Upper lobe of right lung (tissue), 1 donor: ENCODE data around the gene SIRT7. TPM values are rescaled to one million over a fixed set of nuclear protein-coding genes. Genes with fewer than 3 reads are reported as not detected.
A peak's percentile ranks its signal among the peaks of the same experiment; 100 is the strongest.
"Not testable (repeated sequence)": the region's sequence is repeated elsewhere in the genome, so short reads cannot be mapped to it uniquely, and the experiment has no call there.

Experiments
- ATAC-seq: fragments of 200-7000 bp; cut with Tn5 transposase; one replicate; pipeline ENCODE4 v1.9.1; 2020; ENCODE audit warnings: mild to moderate bottlenecking, moderate library complexity
- DNase-seq: peaks from one replicate; pipeline ENCODE4 v3.0.0-alpha.2; 2020
- H3K27ac ChIP-seq: fragments of 200-600 bp; one replicate; pipeline ENCODE4 v1.8.0; 2022
- H3K27me3 ChIP-seq: fragments of 200-600 bp; one replicate; pipeline ENCODE4 v1.8.0; 2022; ENCODE audit warnings: mild to moderate bottlenecking
- H3K36me3 ChIP-seq: fragments of 200-600 bp; one replicate; pipeline ENCODE4 v1.8.0; 2022
- H3K4me1 ChIP-seq: fragments of 200-600 bp; one replicate; pipeline ENCODE4 v1.8.0; 2022
- H3K4me3 ChIP-seq: fragments of 200-600 bp; one replicate; pipeline ENCODE4 v1.8.0; 2022; ENCODE audit warnings: mild to moderate bottlenecking
- H3K9me3 ChIP-seq: fragments of 200-600 bp; one replicate; pipeline ENCODE4 v1.8.0; 2022
- intact Hi-C: fragments of 100-400 bp; cut with DNase I; formaldehyde crosslinking; loops from one replicate; pipeline ENCODE4 v1.11.0; 2022
- total RNA-seq: library from RNA; stranded (reverse); fragmentation: NEBNext Ultra II Directional; extraction: Animal tissue kit (Norgen Biotek cat#: 25700); gene quantifications from one replicate; pipeline ENCODE4 v1.2.1, GENCODE V29; 2021
- TF ChIP-seq, protein P1 (sequence below): fragments of 200-600 bp; IDR thresholded peaks from one replicate; pipeline ENCODE4 v1.8.0; 2022; ENCODE audit warnings: antibody characterized with exemption
- donor health status: DM: no; HTN: yes; CAD: no; lungs with severe emphysema.

SIRT7 gene
- total RNA-seq, 1 donor from 2014 or later, result 27.5 TPM

DNA sequence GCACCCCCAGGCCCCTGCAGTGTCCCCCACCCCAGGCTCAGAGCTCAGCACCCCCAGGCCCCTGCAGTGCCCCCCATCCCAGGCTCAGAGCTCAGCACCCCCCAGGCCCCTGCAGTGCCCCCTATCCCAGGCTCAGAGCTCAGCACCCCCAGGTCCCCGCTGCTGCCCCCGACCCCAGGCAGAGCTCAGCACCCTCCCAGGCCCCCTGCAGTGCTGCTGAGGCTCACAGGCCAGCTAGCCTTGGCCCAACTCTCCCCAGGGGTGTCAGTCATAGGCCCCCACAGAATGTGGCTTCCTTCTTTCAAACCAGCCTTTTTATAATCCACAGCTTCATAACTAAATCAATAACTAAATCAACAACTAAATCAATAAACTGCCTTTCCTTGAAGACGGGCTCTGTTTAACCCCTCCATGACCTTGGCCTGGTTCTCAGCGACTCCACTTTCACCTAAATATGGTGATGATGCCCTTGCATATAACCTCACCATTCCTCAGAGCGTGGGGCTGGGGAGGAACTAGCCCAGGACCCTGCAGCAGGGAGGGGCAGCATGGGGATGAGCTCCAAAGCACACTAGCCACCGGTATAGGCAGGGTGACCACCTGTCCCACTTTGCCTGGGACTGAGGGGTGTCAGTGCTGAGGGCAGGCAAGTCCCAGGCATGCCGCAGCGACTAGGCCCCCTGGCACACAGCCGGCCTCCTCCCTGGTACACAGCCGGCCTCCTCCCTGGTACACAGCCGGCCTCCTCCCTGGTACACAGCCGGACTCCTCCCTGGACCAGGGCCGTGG is 38.0 kb upstream of the SIRT7 start:
- peaks cover 27% of the 10 kb centered on the region for H3K27me3 ChIP-seq
- ATAC-seq, result no peak
- H3K27ac ChIP-seq, result no peak overlapping the region
- TF ChIP-seq, protein P1, sequence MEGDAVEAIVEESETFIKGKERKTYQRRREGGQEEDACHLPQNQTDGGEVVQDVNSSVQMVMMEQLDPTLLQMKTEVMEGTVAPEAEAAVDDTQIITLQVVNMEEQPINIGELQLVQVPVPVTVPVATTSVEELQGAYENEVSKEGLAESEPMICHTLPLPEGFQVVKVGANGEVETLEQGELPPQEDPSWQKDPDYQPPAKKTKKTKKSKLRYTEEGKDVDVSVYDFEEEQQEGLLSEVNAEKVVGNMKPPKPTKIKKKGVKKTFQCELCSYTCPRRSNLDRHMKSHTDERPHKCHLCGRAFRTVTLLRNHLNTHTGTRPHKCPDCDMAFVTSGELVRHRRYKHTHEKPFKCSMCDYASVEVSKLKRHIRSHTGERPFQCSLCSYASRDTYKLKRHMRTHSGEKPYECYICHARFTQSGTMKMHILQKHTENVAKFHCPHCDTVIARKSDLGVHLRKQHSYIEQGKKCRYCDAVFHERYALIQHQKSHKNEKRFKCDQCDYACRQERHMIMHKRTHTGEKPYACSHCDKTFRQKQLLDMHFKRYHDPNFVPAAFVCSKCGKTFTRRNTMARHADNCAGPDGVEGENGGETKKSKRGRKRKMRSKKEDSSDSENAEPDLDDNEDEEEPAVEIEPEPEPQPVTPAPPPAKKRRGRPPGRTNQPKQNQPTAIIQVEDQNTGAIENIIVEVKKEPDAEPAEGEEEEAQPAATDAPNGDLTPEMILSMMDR, result no peak
- peaks cover 9% of the 10 kb centered on the region for H3K4me1 ChIP-seq
- intact Hi-C loops, result no loop called here
- no peak overlapping the region for H3K4me3 ChIP-seq
- H3K9me3 ChIP-seq, result no peaks in the 10 kb centered on the region
- H3K36me3 ChIP-seq, result no peaks in the 10 kb centered on the region
- DNase-seq, result no peak

DNA sequence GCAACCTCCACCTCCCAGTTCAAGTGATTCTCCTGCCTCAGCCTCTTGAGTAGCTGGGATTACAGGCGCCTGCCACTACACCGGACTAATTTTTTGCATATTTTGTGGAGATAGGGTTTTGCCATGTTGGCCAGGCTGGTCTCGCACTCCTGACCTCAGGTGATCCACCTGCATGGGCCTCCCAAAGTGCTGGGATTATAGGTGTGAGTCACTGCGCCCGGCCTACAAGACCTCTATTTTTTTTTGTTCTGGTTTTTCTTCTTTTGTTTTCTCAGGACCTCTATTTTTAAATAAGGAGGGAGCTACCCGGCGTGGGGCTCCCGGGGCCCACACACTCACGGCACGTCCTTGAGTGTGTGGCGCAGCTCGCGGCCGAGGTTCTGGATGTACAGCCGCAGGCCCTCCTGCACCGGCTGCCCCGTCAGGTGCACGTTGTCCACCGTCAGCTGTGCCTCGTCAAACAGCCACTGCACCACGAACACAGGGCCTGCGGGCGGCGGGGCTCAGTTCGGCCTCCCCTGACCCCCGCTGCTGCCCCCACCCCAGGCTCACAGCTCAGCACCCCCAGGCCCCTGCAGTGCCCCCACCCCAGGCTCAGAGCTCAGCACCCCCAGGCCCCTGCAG is 37.2 kb upstream of the SIRT7 start:
- Histone ChIP-seq H3K27me3 (peaks cover 22% of the 10 kb centered on the region), H3K36me3 (no peaks in the 10 kb centered on the region), H3K9me3 (no peaks in the 10 kb centered on the region), H3K4me1 (peaks cover 6% of the 10 kb centered on the region), H3K27ac (no peak overlapping the region), H3K4me3 (no peak overlapping the region)
- intact Hi-C loops, result no loop called here
- ATAC-seq (no peak), DNase-seq (no peak)
- TF ChIP-seq, protein P1, result no peak

DNA sequence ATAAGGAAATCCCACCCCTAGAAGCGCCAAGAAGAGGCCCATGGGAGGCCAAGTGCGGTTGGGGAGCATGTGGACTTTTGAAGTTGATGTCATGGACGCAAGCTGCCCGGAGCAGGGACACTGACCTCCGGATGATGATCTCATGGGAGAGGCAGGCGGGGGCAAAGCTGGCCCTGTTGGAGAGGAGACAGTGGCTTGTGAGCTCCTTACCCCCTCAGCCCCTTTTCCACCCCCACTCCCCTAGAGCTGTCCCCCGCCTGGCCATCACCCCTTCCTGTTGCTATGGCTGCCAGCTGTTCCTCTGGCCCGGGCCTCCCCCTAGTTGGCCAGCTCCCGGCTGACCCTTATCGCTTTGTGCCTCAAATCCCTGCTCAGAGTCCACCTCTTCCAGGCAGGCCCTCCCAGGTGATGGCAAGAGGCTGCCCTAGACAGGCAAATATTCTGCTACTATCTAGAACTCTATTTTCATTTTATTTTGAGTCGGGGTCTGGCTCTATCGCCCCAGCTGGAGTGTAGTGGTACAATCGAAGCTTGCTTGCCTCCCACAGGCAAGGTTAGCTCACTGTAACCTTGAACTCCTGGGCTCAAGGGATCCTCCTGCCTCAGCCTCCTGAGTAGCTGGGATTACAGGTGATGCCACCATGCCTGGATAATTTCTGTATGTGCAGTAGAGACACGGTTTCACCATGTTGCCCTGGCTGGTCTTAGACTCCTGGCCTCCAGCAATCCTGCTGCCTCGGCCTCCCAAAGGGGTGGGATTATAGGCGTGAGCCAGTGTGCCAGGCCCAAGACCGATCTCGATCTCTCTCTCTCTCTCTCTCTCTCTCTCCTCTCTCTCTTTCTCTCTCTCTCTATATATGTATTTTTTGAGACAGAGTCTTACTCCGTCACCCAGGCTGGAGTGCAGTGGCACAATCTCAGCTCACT is 36.4 kb upstream of the SIRT7 start:
- H3K4me3 ChIP-seq, result no peak overlapping the region
- TF ChIP-seq, protein P1, result no peak

DNA sequence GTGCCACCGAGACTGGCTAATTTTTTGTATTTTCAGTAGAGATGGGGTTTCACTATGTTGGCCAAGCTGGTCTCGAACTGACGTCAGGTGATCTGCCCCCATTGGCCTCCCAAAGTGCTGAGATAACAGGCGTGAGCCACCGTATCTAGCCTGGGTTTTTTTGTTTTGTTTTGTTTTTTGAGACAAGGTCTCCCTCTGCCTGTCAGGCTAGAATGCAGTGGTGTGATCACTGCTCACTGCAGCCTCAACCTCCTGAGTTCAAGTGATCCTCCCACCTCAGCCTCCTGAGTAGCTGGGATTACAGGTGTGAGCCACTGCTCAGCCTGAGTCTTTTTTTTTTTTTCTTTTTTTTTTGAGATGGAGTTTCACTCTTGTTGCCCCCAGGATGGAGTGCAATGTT is 35.5 kb upstream of the SIRT7 start:
- ATAC-seq, H3K36me3 ChIP-seq, H3K27me3 ChIP-seq, intact Hi-C loops, H3K27ac ChIP-seq, H3K9me3 ChIP-seq, DNase-seq, H3K4me3 ChIP-seq, H3K4me1 ChIP-seq: not testable (repeated sequence)

More for the DNA sequence above, 36.4 kb upstream of the SIRT7 start:
- intact Hi-C loops, result no loop called here
- Histone ChIP-seq H3K36me3 (no peaks in the 10 kb centered on the region), H3K4me1 (peaks cover 3% of the 10 kb centered on the region), H3K27me3 (peaks cover 18% of the 10 kb centered on the region), H3K9me3 (no peaks in the 10 kb centered on the region), H3K27ac (no peak overlapping the region)
- no peak for DNase-seq
- no peak for ATAC-seq

DNA sequence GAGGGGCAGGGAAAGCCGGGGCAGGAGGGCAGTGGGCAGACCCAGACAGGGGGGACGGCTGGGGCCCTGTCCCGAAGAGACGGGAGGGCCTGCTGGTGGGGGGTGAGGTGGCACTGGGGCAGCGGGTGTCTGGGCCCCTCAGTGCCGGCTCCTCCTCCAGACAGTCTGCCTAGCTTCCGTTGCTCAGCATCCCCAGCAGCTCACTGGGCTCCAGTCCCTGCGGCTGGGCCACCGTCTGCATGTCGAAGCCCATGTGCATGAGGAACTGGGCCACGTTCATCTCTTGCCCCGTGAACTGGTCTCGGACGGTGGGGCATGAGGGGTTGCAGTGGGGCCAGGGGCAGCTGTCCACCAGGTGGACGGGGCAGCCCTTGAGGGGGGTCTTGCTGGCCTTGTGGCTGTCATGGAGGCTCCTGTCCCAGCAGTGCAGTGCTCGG is 34.8 kb upstream of the SIRT7 start:
- Histone ChIP-seq H3K27me3 (peaks cover 2% of the 10 kb centered on the region), H3K4me1 (no peaks in the 10 kb centered on the region), H3K9me3 (no peaks in the 10 kb centered on the region), H3K27ac (no peak overlapping the region), H3K4me3 (no peak overlapping the region), H3K36me3 (no peaks in the 10 kb centered on the region)
- DNase-seq, result no peak
- TF ChIP-seq, protein P1, result no peak
- peak; percentile 4 for ATAC-seq
- intact Hi-C loops, result no loop called here
